ENCODE measurements around the gene NMS.

Gene NMS

DNA sequence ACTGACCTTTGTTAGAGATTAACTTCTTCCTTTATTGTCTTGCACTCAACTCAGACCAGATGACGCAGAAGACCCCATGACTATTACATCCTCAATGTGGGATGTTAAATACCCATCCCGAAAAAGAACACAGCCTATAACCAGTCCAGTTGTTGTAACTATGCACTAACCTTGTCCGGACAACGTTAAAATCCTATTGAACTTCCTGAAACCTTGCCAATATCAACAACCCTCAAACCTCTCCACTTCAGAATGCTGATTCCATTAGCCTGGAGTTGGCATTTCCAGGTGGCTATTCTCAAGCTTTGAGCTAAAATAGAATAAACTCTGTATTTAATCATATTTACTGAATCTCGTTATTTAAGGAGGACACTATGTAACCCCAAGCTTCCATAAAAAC lies 13.6 kb downstream of the NMS start:
- no peak for TF ChIP-seq CTCF (IDR thresholded peaks at IDR 0.05; ENCODE audit: extremely low read depth, insufficient read depth, missing control alignments)
- DNase-seq (ENCODE audit: low spot score), result no peak
- in situ Hi-C loops (cut with MboI; ENCODE audit: low pct_unique_long_range_greater_than_20kb, low sequenced_read_pairs, unreplicated experiment), result no loop called here

DNA sequence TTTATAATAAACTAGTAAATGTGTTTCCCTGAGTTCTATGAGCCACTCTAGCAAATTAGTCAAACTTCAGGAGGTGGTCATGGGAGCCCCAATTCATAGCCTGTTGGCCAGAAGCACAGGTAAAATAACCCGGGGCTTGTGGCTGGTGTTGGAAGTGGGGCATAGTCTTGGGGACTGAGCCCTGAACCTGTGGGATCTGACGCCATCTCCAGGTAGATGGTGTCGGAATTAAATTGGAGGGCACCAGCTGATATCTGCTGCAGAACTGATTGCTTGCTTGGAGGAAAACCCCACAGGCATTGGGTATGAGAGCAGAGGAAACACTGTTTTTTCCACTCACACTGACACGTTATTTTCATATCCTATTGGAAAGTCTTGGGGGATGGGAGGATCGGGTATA lies 14.1 kb downstream of the NMS start:
- TF ChIP-seq CTCF (IDR thresholded peaks at IDR 0.05; ENCODE audit: extremely low read depth, insufficient read depth, missing control alignments), result no peak
- no peak for DNase-seq (ENCODE audit: low spot score)
- in situ Hi-C loops (cut with MboI; ENCODE audit: low pct_unique_long_range_greater_than_20kb, low sequenced_read_pairs, unreplicated experiment), result no loop called here

GRCh38 chr2:100485396-100485795 lies 15.1 kb downstream of the NMS start:
- in situ Hi-C loops (cut with MboI; ENCODE audit: low pct_unique_long_range_greater_than_20kb, low sequenced_read_pairs, unreplicated experiment), result no loop called here
- TF ChIP-seq CTCF (IDR thresholded peaks at IDR 0.05; ENCODE audit: extremely low read depth, insufficient read depth, missing control alignments), result no peak
- no peak for DNase-seq (ENCODE audit: low spot score)

DNA sequence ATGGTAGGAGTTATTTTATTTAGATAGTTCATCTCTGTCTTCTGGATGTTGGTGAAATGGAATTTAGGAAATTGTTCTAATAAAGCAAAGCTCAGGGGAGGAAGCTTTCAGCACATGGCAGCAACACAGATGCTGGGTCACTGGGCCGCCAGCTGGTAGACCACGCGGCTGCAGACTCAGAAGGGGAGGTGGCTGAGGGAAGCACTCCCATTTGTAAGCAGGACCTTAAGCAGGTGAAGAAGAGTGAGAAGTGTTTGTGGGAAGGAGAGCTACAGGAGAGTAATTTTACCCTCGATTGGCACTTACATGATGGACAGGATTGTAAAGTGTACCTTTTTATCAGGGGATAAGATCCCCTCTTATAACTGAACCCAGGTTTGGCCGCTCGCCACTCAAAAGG lies 24.4 kb downstream of the NMS start:
- TF ChIP-seq CTCF (IDR thresholded peaks at IDR 0.05; ENCODE audit: extremely low read depth, insufficient read depth, missing control alignments), result no peak
- in situ Hi-C loops (cut with MboI; ENCODE audit: low pct_unique_long_range_greater_than_20kb, low sequenced_read_pairs, unreplicated experiment), result no loop called here
- no peak for DNase-seq (ENCODE audit: low spot score)

DNA sequence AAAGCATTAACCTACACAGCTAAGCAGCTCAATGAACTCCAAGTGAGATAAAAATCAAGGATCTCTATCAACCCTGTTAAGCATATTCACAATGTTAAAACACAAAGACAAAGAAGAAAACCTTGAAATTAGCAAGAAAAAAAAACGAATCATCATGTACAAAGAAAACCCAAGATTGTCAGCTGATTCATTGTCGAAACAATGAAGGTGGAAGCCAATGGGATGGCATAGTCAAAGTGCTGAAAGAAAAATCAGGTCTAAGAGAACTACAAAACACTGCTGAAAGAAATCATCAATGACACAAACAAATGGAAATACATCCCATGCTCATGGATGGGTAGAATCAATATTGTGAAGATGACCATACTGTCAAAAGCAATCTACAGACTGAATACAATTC lies 32.5 kb downstream of the NMS start:
- TF ChIP-seq CTCF (IDR thresholded peaks at IDR 0.05; ENCODE audit: extremely low read depth, insufficient read depth, missing control alignments), result no peak
- in situ Hi-C loops (cut with MboI; ENCODE audit: low pct_unique_long_range_greater_than_20kb, low sequenced_read_pairs, unreplicated experiment), result no loop called here
- no peak for DNase-seq (ENCODE audit: low spot score)

DNA sequence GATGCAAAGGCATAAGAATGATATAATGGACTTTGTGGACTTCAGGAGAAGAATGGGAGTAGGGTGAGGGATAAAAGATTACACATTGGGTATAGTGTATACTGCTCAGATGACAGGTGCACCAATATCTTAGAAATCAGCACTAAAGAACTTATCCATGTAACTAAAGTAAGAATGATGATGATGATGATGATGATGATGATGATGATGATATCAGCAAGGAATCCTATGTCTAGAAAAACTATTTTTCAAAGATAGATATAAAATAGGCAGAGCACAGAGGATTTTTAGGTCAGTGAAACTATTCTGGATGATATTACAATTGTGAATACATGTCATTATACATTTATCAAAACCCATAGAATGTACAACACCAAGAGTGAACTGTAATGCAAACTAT lies 34.3 kb downstream of the NMS start:
- TF ChIP-seq CTCF (IDR thresholded peaks at IDR 0.05; ENCODE audit: extremely low read depth, insufficient read depth, missing control alignments), result no peak
- in situ Hi-C loops (cut with MboI; ENCODE audit: low pct_unique_long_range_greater_than_20kb, low sequenced_read_pairs, unreplicated experiment), result no loop called here
- no peak for DNase-seq (ENCODE audit: low spot score)

- DNase-seq (ENCODE audit: low spot score), result no peak
- in situ Hi-C loops (cut with MboI; ENCODE audit: low pct_unique_long_range_greater_than_20kb, low sequenced_read_pairs, unreplicated experiment), result no loop called here
- no peak for TF ChIP-seq CTCF (IDR thresholded peaks at IDR 0.05; ENCODE audit: extremely low read depth, insufficient read depth, missing control alignments)
Measured at GRCh38 chr2:100509066-100509465, 38.8 kb downstream of the NMS start.

Data from GM13977 (cell line).